ENCODE results near the gene TNFRSF8. TPM values are rescaled to one million over a fixed set of nuclear protein-coding genes. Genes with fewer than 3 reads are reported as not detected.
A peak's percentile ranks its signal among the peaks of the same experiment; 100 is the strongest.

TNFRSF8 gene
- total and polyA plus RNA-seq, 4 experiments from 2014 or later = not detected

GRCh38 chr1:12129624-12130023 is 66.5 kb downstream of the TNFRSF8 start:
- no peaks in the 10 kb centered on the region for H3K27me3 ChIP-seq (ENCODE audit: insufficient read depth, low read length)
- peaks cover 78% of the 10 kb centered on the region for H3K4me1 ChIP-seq (ENCODE audit: insufficient read depth, low read length)
- H3K36me3 Mint-ChIP-seq = no peaks in the 10 kb centered on the region
- peak overlapping the region in 4 of 7 donors; percentile 25 to 93 (median 84) for H3K27ac Mint-ChIP-seq
- intact Hi-C loops (cut with micrococcal nuclease) = no loop called here
- H3K27ac ChIP-seq (ENCODE audit: low read depth, low read length) = no peak overlapping the region
- H3K4me1 Mint-ChIP-seq = peaks cover 35 to 81% (median 54%) of the 10 kb centered on the region in 4 donors
- no peaks in the 10 kb centered on the region for H3K9me3 ChIP-seq (ENCODE audit: control insufficient read depth in 1 of 2, low read length in 2 of 2)
- no peaks in the 10 kb centered on the region for H3K36me3 ChIP-seq (ENCODE audit: insufficient read depth, low read length)
- no peaks in the 10 kb centered on the region for H3K27me3 Mint-ChIP-seq
- DNase-seq = no peak
- H3K9me3 Mint-ChIP-seq = no peaks in the 10 kb centered on the region
- H3K4me3 ChIP-seq (ENCODE audit: low read length in 2 of 2) = no peak overlapping the region
- ChIA-PET CTCF (ENCODE audit: partially characterized antibody) (interaction anchor here (1.5 to 4.7 kb wide), 3 partner anchors 27 to 100 kb away, joined by 3 to 18 read pairs (median 5); no protein-coding TSS in a partner anchor), POLR2A (ENCODE audit: partially characterized antibody) (interaction anchor here (0.6 to 39.9 kb wide), 4 partner anchors 37 to 81 kb away, joined by 3 to 1713 read pairs (median 4); partner anchors contain the start of gene TNFRSF1B)
- H3K4me3 Mint-ChIP-seq = no peak overlapping the region

- peak overlapping the region; percentile 27 to 93 (median 84) for H3K27ac Mint-ChIP-seq
- H3K27me3 Mint-ChIP-seq = no peaks in the 10 kb centered on the region
- peaks cover 70% of the 10 kb centered on the region for H3K4me1 ChIP-seq (ENCODE audit: insufficient read depth, low read length)
- H3K27ac ChIP-seq (ENCODE audit: low read depth, low read length) = peak overlapping the region; percentile 42
- intact Hi-C loops (cut with micrococcal nuclease) = no loop called here
- DNase-seq = no peak
- H3K36me3 ChIP-seq (ENCODE audit: insufficient read depth, low read length) = no peaks in the 10 kb centered on the region
- peak overlapping the region in 2 of 8 donors; percentile 12 to 22 for H3K4me3 Mint-ChIP-seq
- ChIA-PET CTCF (ENCODE audit: partially characterized antibody) (interaction anchor here (1.8 to 4.7 kb wide), 2 partner anchors 26 to 79 kb away, joined by 5 to 18 read pairs; no protein-coding TSS in a partner anchor), POLR2A (ENCODE audit: partially characterized antibody) (interaction anchor here (0.6 to 39.9 kb wide), 3 partner anchors 36 to 80 kb away, joined by 3 to 1713 read pairs (median 4); partner anchors contain the start of gene TNFRSF1B)
- H3K4me1 Mint-ChIP-seq = peaks cover 28 to 73% (median 46%) of the 10 kb centered on the region in 4 donors
- H3K27me3 ChIP-seq (ENCODE audit: insufficient read depth, low read length) = no peaks in the 10 kb centered on the region
- no peaks in the 10 kb centered on the region for H3K9me3 ChIP-seq (ENCODE audit: control insufficient read depth in 1 of 2, low read length in 2 of 2)
- H3K4me3 ChIP-seq (ENCODE audit: low read length in 2 of 2) = no peak overlapping the region
- no peaks in the 10 kb centered on the region for H3K36me3 Mint-ChIP-seq
- no peaks in the 10 kb centered on the region for H3K9me3 Mint-ChIP-seq
Observed at GRCh38 chr1:12130466-12131130, 67.5 kb downstream of the TNFRSF8 start.

- intact Hi-C loops (cut with micrococcal nuclease) = loop anchor here (2.0 kb wide), 1 partner anchor 47 kb away; no protein-coding TSS in a partner anchor
- peak overlapping the region; percentile 6 to 49 for H3K4me3 ChIP-seq (ENCODE audit: low read length in 2 of 2)
- H3K27ac ChIP-seq (ENCODE audit: low read depth, low read length) = peak overlapping the region; percentile 45
- Mint-ChIP-seq H3K4me3 (peak overlapping the region in 7 of 8 donors; percentile 17 to 87 (median 79)), H3K36me3 (no peaks in the 10 kb centered on the region), H3K4me1 (peaks cover 28 to 63% (median 41%) of the 10 kb centered on the region in 4 donors), H3K9me3 (no peaks in the 10 kb centered on the region), H3K27ac (peak overlapping the region; percentile 95 to 98 (median 97)), H3K27me3 (no peaks in the 10 kb centered on the region)
- DNase-seq = no peak
- H3K4me1 ChIP-seq (ENCODE audit: insufficient read depth, low read length) = peaks cover 59% of the 10 kb centered on the region
- H3K9me3 ChIP-seq (ENCODE audit: control insufficient read depth in 1 of 2, low read length in 2 of 2) = no peaks in the 10 kb centered on the region
- ChIA-PET POLR2A (ENCODE audit: partially characterized antibody) (interaction anchor here (0.8 to 39.9 kb wide), 5 partner anchors 34 to 253 kb away, joined by 3 to 1713 read pairs (median 4); partner anchors contain the start of gene TNFRSF1B), CTCF (ENCODE audit: partially characterized antibody) (interaction anchor here (0.7 to 4.7 kb wide), 4 partner anchors 8 to 77 kb away, joined by 3 to 18 read pairs (median 4); no protein-coding TSS in a partner anchor)
- H3K36me3 ChIP-seq (ENCODE audit: insufficient read depth, low read length) = no peaks in the 10 kb centered on the region
- H3K27me3 ChIP-seq (ENCODE audit: insufficient read depth, low read length) = no peaks in the 10 kb centered on the region
Observed at GRCh38 chr1:12132078-12132477, 69.0 kb downstream of the TNFRSF8 start.

GRCh38 chr1:12134716-12135115 is 71.6 kb downstream of the TNFRSF8 start:
- no peaks in the 10 kb centered on the region for H3K36me3 ChIP-seq (ENCODE audit: insufficient read depth, low read length)
- no peaks in the 10 kb centered on the region for H3K9me3 ChIP-seq (ENCODE audit: control insufficient read depth in 1 of 2, low read length in 2 of 2)
- Mint-ChIP-seq H3K4me3 (no peak overlapping the region), H3K27me3 (no peaks in the 10 kb centered on the region), H3K9me3 (no peaks in the 10 kb centered on the region), H3K4me1 (peaks cover 23 to 52% (median 31%) of the 10 kb centered on the region in 4 donors), H3K27ac (peak overlapping the region in 1 of 7 donors; percentile 65), H3K36me3 (no peaks in the 10 kb centered on the region)
- H3K27me3 ChIP-seq (ENCODE audit: insufficient read depth, low read length) = no peaks in the 10 kb centered on the region
- POLR2A ChIA-PET (ENCODE audit: partially characterized antibody) = interaction anchor here (39.9 kb wide), 1 partner anchor 31 kb away, joined by 1713 read pairs; the partner anchor contains the start of gene TNFRSF1B
- no peak overlapping the region for H3K27ac ChIP-seq (ENCODE audit: low read depth, low read length)
- no peak for DNase-seq
- intact Hi-C loops (cut with micrococcal nuclease) = no loop called here
- H3K4me3 ChIP-seq (ENCODE audit: low read length in 2 of 2) = no peak overlapping the region
- peaks cover 46% of the 10 kb centered on the region for H3K4me1 ChIP-seq (ENCODE audit: insufficient read depth, low read length)
- CTCF ChIA-PET (ENCODE audit: partially characterized antibody) = interaction anchor here (0.8 to 1.8 kb wide), 4 partner anchors 10 to 16 kb away, joined by 5 to 8 read pairs (median 5); no protein-coding TSS in a partner anchor

- Histone ChIP-seq H3K4me3 (ENCODE audit: low read length in 2 of 2) (no peak overlapping the region), H3K4me1 (ENCODE audit: insufficient read depth, low read length) (peaks cover 41% of the 10 kb centered on the region), H3K27ac (ENCODE audit: low read depth, low read length) (no peak overlapping the region), H3K27me3 (ENCODE audit: insufficient read depth, low read length) (no peaks in the 10 kb centered on the region), H3K9me3 (ENCODE audit: control insufficient read depth in 1 of 2, low read length in 2 of 2) (no peaks in the 10 kb centered on the region), H3K36me3 (ENCODE audit: insufficient read depth, low read length) (no peaks in the 10 kb centered on the region)
- intact Hi-C loops (cut with micrococcal nuclease) = no loop called here
- Mint-ChIP-seq H3K36me3 (no peaks in the 10 kb centered on the region), H3K9me3 (no peaks in the 10 kb centered on the region), H3K27me3 (no peaks in the 10 kb centered on the region), H3K4me1 (peaks cover 22 to 46% (median 26%) of the 10 kb centered on the region in 4 donors), H3K4me3 (no peak overlapping the region), H3K27ac (peak overlapping the region in 4 of 7 donors; percentile 41 to 70 (median 54))
- POLR2A ChIA-PET (ENCODE audit: partially characterized antibody) = interaction anchor here (39.9 kb wide), 1 partner anchor 31 kb away, joined by 1713 read pairs; the partner anchor contains the start of gene TNFRSF1B
- CTCF ChIA-PET (ENCODE audit: partially characterized antibody) = interaction anchor here (0.8 to 1.2 kb wide), 2 partner anchors 11 to 15 kb away, joined by 5 read pairs; no protein-coding TSS in a partner anchor
- DNase-seq = no peak
Observed at GRCh38 chr1:12135612-12136011, 72.5 kb downstream of the TNFRSF8 start.

- no peak for DNase-seq
- Mint-ChIP-seq H3K9me3 (no peaks in the 10 kb centered on the region), H3K27ac (peak overlapping the region in 1 of 7 donors; percentile 8), H3K4me3 (no peak overlapping the region), H3K36me3 (no peaks in the 10 kb centered on the region), H3K27me3 (no peaks in the 10 kb centered on the region), H3K4me1 (peaks cover 17 to 35% (median 22%) of the 10 kb centered on the region in 4 donors)
- intact Hi-C loops (cut with micrococcal nuclease) = no loop called here
- ChIA-PET CTCF (ENCODE audit: partially characterized antibody) (interaction anchor here (0.6 to 1.8 kb wide), 10 partner anchors 11 to 521 kb away, joined by 3 to 8 read pairs (median 3); no protein-coding TSS in a partner anchor), POLR2A (ENCODE audit: partially characterized antibody) (interaction anchor here (1.1 to 39.9 kb wide), 2 partner anchors 9 to 29 kb away, joined by 3 to 1713 read pairs; partner anchors contain the start of gene TNFRSF1B)
- no peak overlapping the region for H3K27ac ChIP-seq (ENCODE audit: low read depth, low read length)
- H3K4me1 ChIP-seq (ENCODE audit: insufficient read depth, low read length) = peaks cover 27% of the 10 kb centered on the region
- no peaks in the 10 kb centered on the region for H3K9me3 ChIP-seq (ENCODE audit: control insufficient read depth in 1 of 2, low read length in 2 of 2)
- no peaks in the 10 kb centered on the region for H3K36me3 ChIP-seq (ENCODE audit: insufficient read depth, low read length)
- no peaks in the 10 kb centered on the region for H3K27me3 ChIP-seq (ENCODE audit: insufficient read depth, low read length)
- H3K4me3 ChIP-seq (ENCODE audit: low read length in 2 of 2) = no peak overlapping the region
Observed at GRCh38 chr1:12136916-12137610, 74.0 kb downstream of the TNFRSF8 start.

All from CD4-positive, alpha-beta memory T cell (primary cell).